Suppressor macrophage (primary cell): ENCODE results near the gene MIEF1.

Experiments
- DNase-seq, 4 experiments: peaks; one replicate each; pipeline ENCODE4 v3.0.0-alpha.2; 2020 to 2022

MIEF1 gene

DNA sequence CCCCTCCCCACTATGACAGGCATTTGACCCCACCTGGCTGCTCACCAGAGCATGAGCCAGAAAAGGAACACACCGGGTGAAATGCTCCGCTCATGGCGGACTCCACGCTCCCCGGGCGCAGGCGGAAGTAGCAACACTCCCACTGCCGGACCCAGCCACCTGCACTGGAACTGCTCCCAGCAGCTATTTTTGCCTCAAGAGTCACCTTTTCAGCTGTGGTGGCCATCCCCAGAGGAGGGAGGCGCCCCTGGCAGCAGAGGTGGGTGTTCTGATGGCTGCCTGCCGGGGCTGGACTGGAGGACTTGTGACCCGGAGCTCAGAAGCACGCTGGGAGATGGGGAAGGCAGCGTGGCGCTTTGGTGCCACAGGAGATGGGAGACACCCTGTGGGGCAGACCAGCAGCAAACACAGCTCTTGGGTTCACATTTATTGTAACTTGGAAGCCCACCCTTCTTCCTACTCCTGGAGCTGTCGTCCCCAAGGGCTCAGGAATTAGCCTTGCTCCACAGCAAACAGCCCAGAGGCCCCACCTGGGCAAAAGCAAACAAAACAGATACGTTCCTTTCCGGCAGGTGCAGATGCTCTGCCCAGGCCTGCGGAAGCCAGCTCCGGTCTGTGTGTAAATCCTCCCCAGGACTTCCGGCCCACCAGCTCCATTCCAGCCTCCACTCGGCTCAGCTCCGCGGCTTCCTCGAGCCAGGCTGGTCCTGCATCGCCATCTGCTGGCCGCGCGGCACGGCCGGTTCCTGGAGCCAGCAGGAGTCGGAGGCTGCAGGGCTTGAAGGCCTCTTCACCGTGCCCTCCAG is 26.8 kb downstream of the MIEF1 start:
- peak; percentile 93 to 96 (median 95) for DNase-seq

DNA sequence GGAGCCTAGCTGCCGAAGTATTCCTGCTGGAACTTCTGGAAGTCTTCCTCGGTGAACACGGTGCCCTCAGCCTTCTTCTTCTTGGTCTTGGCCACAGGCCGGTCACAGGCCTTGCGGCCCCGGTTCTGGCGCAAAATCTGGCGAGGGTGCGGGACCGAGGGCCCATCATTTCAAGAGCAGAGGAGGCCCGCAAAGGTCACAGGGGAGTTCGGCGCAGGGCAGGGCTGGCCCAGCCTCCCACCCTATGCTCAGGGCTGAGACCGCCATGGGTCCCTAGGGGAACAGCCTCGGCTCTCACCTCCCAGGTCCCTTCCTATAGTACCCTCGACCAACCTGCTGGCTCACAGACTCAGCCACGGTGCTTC is 27.4 kb downstream of the MIEF1 start:
- no peak for DNase-seq

DNA sequence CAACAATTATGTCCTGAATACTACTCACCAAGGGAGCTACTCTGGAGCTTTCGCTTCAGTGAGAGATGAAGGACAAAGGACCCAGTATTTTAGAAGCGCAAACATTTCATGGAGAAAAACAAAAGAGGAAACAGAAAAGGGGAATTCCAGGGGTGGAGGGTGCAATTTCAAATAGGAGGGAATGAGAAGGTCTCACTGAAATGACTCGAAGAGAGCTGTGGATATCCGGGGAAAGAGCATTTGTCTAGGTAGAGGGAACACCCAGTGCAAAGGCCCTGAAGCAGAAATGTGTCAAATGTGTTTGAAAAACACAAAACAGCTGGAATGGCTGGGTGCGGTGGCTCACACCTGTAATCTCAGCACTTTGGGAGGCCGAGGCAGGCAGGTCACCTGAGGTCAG is 28.0 kb downstream of the MIEF1 start:
- DNase-seq: peak; percentile 28 to 63 (median 53)

DNA sequence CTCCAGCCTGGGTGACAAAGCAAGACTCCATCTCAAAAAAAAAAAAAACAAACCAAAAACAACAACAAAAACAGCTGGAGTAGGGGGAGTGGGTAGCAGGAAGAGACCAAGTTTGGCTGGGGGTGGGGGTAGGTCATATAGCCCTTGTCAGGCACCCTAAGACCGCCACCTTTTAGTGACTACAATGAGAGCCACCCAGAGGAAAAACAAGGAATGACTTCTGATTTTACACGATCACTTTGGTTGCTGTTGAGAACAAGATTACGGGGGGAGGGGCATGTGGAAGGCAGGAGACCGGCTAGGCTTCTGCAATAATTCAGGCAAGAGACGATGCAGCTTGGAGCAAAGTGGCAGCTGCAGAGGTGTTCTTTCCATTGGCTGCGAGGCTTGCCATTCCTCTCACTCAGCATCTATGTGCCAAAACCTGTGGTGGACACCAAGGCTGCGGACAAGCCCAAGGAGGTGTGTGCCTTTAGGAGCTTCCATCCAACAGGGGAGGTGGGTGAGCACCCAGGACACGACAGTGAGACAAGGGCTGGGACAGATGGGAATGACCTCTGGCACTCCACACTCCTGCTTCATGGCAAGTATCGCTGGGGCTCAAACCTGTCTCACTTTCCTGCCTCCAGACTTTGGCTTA is 28.7 kb downstream of the MIEF1 start:
- DNase-seq: peak; percentile 49 to 73 (median 62)

DNA sequence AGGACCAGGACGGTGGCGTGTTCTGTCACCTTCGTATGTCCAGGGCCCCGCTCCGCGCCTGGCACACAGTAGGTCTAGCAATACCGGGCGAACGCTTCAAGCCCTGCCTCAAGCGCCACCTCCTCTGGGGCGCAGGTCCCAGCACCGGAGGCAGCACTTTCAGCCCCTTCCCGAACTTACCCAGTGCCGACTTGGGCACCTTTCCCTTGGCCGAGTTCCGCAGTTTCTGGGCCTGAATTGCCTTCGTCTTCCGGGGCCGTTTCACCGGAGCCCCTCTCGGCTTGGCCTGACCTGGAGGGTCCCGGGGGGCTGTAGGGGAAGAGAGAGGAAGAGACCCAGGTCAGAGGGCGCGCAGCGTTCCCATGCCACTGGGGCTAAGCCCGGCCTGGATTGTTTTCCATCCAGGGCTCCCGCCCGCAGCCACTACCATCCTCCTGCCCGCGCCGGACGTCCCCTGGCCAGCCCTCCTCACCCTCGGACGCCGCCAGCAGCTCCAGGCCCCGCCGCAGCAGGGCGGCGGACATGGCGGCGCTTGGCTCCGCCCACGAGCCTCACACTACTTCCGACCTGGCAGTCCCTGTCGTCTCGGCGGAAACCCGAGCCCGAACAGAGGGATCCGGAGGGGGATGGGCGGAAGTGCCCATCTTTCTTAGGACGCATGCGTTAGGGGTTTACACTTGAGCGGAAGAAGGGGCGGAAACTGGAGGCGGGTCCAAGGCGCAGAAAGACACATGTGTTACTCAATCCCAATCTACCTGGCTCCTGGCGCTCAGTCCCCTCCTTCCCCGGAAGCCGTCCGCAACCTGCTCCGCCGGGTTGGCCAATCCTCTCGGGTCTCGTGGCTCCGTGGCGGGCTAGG is 30.4 kb downstream of the MIEF1 start, which contains the start of gene RPS19BP1:
Gene RPS19BP1 (minus strand): TSS at position 534 of the 859 bp plus-strand sequence. CDS start 10 bp downstream, at position 524.
- peak; percentile 97 to 98 (median 98) for DNase-seq

DNA sequence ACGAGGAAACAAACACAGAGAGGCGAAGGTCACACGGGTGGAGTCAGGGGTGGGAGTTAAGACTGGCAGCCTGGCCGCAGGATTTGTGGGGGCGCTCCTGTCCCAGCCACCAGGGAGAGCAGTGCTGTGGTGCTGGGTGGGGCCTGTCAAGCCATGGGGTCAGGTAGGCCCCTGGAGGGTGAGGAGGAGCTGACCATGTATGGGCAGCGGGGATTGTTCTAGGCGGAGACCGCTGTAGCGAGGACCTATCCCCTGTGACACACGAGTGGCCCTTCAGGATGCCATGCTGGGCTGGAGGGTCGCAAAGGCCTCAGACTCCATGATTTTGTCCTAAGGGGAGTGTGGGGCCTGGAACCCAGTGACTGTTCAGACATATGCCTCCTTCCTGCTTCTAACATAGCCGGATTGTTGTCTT is 32.0 kb downstream of the MIEF1 start:
- no peak for DNase-seq

DNA sequence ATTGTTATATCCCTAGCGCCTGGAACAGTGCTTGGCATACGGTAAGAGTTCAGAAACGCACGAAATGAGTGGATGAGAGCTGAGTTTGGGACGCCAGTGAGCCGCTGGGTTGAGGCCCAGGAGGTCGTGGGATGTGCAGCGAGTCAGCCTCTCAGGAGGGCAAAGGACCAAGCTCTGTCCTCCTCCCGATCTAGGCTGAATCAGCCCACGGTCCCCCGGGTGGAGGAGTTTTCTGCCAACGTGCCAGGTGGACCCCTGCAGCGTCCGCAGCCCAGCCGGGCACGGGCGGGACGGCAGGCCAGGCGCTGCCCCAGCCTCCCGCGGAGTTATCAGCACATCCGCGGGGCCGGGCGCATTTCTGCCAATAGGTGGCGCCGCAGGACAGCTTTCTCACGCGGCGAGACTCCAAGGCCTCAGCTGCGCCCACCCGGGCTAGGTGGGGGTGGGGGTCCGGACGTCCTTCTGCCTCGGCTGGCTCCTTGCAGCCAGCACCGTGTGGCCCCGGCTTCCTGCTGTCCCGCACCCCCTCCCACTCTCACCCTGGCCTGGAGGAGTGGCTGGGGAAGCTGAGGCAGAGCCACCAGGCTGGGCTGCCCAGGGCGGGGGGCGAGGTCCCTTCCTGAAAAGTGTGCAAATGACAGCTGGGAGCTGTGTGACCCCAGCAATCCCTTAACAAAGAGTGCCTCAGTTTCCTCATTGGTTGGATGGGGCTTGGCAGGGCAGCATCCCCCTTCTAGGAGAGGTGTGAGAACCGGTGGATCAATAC is 32.7 kb downstream of the MIEF1 start:
- DNase-seq: peak; percentile 72 to 89 (median 84)

DNA sequence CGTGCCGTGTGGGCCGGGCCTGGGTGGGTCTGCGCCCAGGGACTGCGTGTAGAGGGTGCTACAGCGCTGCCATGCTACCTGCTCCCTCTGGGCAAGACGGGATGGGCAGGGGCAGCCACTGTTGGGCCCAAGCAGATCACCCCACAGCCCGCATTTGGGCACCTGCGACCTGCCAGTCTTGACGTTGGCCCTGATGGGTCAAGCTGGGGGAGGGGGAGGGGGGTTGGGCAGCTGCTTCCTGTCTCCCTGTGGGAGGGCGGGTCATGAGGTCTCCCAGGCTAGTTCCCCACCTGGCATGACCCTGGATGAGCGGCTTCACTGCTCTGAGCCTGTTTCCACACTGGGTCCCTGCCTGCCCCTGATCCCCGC is 33.3 kb downstream of the MIEF1 start:
- DNase-seq: no peak

DNA sequence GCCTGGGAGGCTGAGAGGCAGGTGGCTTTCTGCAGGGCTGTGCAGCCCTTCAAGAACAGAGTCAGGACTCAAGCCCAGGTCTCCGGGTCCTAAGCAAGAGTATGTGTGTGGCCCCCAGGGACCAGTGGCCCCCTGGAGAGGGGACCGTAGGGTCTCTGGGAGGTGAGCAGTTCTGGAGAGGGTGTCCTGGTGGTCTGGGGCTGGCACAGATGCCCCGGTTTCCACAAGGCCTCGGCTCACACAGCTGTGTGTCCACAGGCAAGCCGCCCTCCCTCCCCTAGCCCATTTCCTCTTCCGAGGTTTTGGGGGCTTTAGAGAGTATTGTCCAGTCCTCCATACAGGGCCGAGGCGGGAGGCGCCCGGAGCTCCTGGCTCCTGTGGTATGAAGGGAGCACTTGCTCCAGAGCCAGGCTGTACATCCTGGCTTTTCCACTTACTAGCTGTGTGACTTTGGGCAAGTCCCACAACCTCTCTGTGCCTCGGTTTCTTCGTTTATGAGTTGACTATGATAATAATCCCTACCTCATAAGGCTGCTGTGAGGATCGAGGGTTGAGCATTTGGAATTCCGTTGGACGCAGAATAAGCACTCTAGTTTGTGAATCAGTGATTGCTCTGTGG is 33.9 kb downstream of the MIEF1 start:
- no peak for DNase-seq

DNA sequence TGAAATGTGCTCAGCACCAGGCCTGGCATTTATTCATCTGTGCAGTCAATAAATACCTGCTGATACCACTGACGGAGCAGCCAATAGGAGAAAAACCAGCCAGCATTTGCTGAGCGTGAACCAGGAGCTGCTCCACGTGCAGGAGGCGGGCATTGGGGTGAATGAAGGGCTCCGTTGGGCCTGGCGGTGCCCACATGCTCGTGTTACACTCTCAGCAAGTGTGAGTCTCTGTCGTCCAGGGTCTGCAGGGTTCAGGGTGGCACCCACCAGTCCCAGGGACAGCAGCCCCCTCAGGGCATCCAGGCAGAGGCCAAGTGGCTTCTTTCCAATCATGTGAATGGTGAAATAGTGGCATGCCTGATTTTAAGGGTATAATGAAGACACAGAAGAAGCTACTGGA is 34.6 kb downstream of the MIEF1 start:
- no peak for DNase-seq

DNA sequence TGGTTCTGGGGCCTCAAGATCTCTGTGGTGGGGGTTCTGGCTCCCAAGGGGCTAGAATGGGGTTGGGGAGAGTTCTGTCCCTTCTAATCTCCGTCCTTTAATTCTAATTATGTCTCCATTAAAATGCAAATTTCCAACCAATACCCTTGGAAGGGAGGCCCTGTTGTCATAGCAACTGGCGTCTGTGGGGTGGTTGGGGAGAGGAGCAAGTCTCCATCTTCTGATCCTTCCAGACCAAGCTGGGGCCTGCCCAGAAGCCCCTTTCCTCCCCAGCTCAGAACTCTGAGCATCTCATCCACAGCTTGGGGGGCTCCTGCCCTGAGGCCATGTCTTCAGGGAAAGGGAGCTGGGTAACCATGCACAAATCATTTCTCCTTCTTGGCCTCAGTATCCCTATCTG is 35.9 kb downstream of the MIEF1 start:
- DNase-seq: no peak

DNA sequence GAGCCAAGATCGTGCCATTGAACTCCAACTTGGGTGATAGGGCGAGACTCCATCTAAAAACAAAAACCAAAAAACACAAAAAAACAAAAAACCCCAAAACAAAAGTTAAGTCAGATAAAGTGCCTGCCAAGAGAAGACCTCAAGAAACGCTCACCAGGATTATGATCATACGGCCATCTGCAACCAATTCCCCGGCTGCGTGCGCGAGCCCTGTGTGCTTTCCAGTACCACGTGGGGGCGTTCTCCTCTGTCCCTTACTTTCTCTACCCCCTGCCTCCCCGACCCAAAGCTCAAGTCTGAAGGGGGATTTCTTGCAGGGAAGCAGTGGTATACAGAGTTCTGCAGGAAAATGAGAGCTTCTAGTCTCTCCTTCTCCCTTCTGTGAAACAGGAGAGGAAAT is 41.0 kb downstream of the MIEF1 start:
- DNase-seq: peak in 1 of 4 experiments; percentile 46

DNA sequence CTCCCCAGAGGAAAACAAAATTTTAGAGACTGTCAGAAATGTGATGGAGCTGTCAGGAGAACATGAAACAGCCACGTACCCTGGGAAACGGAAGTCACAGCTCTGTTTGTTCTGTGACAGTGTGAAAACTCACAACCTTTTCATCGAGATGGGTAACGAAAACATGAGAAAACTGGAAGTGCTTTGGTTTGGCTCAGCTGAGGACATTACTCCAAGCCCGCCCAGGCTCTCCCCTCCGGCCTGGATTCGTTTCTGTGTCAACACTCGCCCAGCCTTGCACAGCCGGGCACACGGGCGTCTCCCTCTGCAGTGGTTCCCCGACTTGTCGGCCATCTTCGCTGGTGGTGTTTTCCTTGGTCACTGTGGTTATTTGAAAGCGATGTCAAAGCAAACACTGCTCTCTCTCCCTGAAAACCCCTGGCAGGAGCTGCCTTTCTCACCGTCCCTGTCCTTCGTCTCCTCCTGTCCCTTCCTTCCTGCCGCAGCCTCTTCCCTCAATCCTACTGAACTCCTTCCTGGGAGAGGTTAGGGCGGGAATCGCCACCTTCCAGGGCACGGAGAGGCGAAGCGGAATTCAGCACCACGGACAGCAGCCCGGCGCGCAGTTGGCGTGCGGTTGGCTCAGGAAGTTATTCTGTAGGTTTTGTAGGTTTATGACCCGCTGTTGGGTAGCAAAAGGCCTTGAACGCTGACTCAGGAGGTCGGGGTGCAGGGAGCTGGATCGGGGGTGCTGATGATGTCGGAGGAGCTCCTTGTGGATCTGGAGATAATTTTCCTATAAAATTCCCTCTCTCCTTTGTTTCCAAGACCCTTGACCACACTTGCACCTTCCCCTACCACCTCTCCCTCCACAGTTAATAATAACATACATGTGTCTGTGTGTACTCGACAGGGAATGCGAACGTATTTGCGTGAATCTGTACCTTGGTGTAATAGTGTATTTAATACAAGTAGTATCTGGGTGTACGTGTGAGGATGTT is 43.6 kb downstream of the MIEF1 start:
- peak; percentile 36 to 82 (median 66) for DNase-seq

DNA sequence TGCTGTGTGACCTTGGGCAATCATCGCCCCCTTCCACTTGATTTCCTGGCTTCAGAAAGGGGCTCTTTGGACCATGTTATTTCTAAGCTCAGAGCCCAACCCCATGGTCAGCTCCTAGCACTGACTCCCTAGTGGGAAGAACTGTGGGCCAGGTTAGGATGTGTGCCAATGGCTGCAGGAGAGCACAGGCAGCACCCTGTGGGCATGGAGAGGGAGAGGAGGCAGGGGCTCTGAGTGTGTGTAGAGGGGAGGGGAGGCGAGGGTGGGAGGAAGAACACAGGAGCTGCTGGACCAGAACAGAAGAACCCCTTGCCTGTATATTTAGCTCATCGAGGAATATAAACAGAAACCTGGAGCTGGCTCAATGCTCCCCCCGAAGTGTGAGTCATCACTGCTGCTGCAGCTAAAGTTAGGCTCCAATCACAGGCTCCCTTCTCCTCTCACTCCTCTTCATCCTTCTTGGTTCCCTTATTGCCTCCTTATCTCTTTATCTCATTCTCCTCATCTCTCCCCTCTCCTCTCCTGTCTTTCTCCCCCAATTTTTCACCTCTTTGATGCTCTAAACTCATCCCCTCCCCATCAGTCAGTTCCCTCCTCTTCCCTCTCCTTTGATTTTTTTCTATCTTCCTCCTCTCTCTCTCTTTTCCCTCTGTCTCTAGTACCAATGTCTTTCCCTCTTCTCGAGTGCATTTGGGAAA is 44.9 kb downstream of the MIEF1 start:
- no peak for DNase-seq

DNA sequence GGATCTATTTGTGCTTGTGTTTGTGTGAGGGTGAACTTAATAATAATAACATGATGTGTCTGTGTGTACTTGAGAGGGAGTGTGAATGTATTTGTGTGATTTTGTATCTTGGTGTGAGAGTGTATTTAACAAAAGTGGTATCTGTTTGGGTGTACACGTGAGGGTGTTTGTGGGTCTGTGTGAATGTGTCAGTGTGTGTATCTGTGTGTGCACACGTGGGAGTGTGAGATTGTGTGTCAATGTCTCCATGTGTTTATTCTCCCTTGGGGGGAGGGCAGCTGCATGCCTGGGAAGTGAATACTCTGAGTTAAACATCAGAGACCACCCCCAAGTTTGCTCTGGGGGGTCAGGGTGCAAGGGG is 45.5 kb downstream of the MIEF1 start:
- no peak for DNase-seq

DNA sequence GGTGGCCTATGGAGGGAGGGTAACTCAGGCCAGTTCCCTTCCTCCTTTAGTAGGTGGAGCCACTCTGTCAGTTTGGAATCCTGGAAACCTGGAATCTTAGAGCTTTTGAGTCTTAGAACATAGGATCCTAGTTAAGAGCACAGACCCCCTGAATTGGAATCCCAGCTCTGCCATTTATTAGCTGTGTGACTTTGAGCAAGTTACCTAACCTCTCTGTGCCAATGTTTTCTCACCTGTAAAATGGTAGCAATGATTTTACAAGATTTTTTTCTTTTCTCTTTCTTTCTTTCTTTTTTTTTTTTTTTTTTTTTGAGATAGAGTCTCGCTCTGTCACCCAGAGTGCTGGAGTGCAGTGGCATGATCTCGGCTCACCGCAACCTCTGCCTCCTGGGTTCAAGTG is 51.3 kb downstream of the MIEF1 start:
- no peak for DNase-seq

DNA sequence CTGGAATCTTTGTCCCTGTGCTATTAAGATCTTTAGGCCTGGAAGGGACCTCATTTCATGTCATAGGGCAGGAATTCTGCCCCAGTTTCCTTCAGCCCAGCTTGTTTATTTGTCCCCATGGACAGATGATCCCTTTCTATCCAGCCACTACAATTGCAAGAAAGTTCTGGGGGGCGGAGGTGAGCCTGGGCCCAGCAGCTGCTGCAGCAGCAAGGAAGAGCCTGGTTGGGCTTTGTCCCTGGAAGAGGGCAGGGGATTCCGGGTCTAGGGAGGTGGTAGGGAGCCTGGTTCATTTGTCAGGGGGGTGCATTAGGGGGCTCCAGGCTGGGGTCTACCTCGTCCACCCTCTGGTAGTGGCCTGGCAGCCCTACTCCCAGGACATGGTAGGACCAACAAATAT is 52.1 kb downstream of the MIEF1 start:
- DNase-seq: no peak

DNA sequence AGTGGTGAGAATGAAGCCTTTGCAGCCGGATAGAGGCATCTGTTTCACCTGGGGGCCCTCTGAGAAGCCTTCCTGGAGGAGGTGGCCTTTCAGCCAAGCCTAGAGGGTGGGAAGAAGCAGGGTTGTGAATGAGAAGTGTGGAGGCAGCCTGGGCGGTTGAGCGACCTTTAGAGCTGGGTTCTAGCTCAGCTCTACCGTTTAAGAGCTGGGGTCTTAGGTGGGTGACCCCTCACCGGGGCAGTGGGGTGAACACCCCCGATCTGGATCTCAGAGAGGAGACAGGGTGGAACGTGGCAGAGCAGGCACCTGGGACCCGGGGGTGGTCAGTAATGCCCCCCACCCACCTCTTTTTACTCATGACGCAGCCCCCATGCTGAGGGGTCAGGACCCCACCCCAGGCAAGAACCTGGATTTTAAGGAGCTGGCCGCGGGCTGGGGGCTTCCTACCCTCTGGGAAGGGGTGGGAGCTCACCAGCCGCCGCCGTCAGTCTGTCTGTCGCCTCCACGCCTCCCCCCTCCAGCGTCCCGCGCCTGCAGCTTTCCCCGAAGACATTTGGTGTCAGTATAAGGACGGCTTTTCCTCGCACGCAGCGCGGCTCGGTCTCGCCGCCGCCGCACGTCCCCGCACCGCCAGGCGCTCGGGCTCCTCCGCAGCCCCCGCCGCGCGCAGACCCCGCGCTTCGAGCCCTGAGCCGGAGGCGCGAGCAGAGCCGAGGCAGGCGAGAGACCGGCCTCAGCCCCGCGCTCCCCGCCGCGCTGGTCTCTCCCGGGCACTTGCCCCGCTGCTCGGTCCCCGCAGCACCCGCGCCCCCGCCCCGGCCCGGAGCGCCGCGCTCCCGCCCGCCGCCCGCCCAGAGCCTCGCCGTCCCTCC is 55.1 kb downstream of the MIEF1 start:
- DNase-seq: no peak

DNA sequence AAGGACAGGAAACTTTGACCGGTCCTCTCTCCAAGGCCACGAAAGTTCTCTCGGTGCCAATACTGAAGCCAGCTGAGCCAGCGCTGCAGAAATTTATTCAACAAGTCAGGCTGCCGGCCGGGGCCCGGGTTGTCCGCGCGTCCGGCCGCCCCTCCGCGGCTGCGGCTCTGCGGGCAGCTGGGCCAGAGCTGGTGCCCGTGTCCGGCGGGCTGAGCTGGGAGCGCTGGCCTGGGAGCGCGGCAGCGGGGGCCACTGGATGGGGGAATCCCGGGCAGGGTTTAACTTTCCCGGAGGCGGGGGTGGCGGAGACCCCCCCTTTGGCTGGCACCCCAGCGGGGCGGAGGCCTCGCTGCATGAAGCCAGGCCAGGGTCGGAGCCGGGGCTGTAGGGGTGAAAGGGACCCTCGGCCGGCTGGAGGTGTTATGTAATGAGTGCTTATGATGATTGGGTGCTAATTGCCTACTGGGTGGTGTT is 56.2 kb downstream of the MIEF1 start:
- DNase-seq: no peak
